Mesothelial cell of epicardium (in vitro differentiated cells): ENCODE data around the gene CERS2. TPM values are rescaled to one million over a fixed set of nuclear protein-coding genes. Genes with fewer than 3 reads are reported as not detected.

Experiments
- DNase-seq, 2 experiments: peaks; one replicate each; pipeline ENCODE4 v3.0.0; 2021; ENCODE audit warnings: low spot score in 2 of 2; ENCODE audit not compliant: unreplicated experiment in 2 of 2
- H3K27ac Mint-ChIP-seq: 2 replicates; pipeline ENCODE4 v1.8.0; 2021; ENCODE audit warnings: mixed read lengths
- H3K27me3 Mint-ChIP-seq: 2 replicates; pipeline ENCODE4 v1.8.0; 2021; ENCODE audit warnings: low read depth, mixed read lengths
- H3K36me3 Mint-ChIP-seq: 2 replicates; pipeline ENCODE4 v1.8.0; 2021; ENCODE audit warnings: mixed read lengths
- H3K4me1 Mint-ChIP-seq: 2 replicates; pipeline ENCODE4 v1.8.0; 2021; ENCODE audit warnings: mixed read lengths
- H3K4me3 Mint-ChIP-seq: 2 replicates; pipeline ENCODE4 v1.8.0; 2021; ENCODE audit warnings: mild to moderate bottlenecking, moderate library complexity, mixed read lengths
- H3K9me3 Mint-ChIP-seq: 2 replicates; pipeline ENCODE4 v1.8.0; 2021; ENCODE audit warnings: mixed read lengths
- CTCF ChIP-seq: fragments of 200-600 bp; sonication (generic); IDR thresholded peaks from one replicate; pipeline ENCODE4 v1.5.0; 2021; ENCODE audit warnings: antibody characterized with exemption; ENCODE audit not compliant: unreplicated experiment
- total RNA-seq: library from RNA; stranded (reverse); gene quantifications from 3 replicates; pipeline ENCODE4 v1.2.1, GENCODE V29; 2021

The CERS2 gene, protein sequence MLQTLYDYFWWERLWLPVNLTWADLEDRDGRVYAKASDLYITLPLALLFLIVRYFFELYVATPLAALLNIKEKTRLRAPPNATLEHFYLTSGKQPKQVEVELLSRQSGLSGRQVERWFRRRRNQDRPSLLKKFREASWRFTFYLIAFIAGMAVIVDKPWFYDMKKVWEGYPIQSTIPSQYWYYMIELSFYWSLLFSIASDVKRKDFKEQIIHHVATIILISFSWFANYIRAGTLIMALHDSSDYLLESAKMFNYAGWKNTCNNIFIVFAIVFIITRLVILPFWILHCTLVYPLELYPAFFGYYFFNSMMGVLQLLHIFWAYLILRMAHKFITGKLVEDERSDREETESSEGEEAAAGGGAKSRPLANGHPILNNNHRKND
- 127 to 137 TPM (median 132 TPM) in 3 replicates for total RNA-seq

DNA sequence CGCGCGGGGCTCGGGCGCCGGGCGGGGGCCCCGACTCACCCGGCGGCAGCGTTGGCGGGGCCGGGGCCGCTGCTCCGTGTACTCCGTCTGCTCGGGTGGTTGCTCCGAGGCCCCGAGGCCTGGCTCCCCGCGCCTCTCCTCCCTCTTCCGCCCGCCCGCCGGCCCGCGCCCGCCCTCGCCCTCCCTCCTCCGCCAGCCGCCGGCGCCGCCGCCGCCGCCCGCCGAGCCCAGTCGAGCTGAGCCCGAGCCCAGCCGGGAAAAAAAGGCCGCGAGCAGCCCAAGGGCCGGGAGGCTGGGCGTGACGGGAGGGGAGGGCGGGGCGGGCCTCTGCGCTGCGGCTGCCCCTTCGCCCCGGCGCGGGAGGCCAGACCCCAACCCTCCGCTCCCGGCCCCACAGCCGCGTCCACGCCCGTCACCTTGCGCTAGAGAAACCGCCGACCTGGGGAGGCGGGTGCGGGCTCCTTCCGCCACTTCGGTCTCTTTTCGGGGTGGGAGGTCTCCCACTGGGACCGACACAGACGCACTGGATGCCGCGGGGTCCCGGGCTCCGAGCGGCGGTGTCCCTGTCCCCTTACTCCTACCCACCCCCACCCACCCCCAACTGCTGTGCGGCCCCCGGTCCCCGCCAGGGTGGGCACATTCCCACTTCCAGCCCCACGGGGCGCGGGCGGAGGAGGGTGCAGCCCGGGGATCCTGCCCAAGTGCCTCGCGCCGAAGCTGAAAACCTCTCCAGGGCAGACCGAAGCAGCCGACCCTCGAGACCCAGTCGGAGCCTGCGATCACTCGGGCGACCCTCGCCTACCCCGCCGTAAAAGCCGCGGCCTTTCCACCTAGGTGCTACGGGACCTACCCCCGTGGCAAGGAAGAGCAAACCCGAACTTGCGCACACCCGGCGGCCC lies at the start of gene CERS2:
Gene CERS2, minus strand, starts transcription at position 256 of the 899 bp plus-strand sequence. CDS start 5,745 bp downstream, outside the sequence.
- peak within 1 kb of the TSS; percentile 80 for H3K4me3 Mint-ChIP-seq
- H3K4me1 Mint-ChIP-seq = peaks cover 39% of the 10 kb centered on the region
- H3K27me3 Mint-ChIP-seq = no peaks in the 10 kb centered on the region
- H3K27ac Mint-ChIP-seq = peak within 1 kb of the TSS; percentile 92
- peak; percentile 80 to 86 for DNase-seq
- TF ChIP-seq CTCF = no peak
- H3K36me3 Mint-ChIP-seq = no peaks in the 10 kb centered on the region
- H3K9me3 Mint-ChIP-seq = no peaks in the 10 kb centered on the region

- Mint-ChIP-seq H3K36me3 (peaks cover 6% of the 10 kb centered on the region), H3K4me1 (peaks cover 26% of the 10 kb centered on the region), H3K4me3 (no peak overlapping the region), H3K9me3 (no peaks in the 10 kb centered on the region), H3K27me3 (no peaks in the 10 kb centered on the region), H3K27ac (peak overlapping the region; percentile 71)
- DNase-seq = no peak
- no peak for TF ChIP-seq CTCF
These were observed 38.9 kb upstream of the CERS2 start for GRCh38 chr1:151013518-151013917.

DNA sequence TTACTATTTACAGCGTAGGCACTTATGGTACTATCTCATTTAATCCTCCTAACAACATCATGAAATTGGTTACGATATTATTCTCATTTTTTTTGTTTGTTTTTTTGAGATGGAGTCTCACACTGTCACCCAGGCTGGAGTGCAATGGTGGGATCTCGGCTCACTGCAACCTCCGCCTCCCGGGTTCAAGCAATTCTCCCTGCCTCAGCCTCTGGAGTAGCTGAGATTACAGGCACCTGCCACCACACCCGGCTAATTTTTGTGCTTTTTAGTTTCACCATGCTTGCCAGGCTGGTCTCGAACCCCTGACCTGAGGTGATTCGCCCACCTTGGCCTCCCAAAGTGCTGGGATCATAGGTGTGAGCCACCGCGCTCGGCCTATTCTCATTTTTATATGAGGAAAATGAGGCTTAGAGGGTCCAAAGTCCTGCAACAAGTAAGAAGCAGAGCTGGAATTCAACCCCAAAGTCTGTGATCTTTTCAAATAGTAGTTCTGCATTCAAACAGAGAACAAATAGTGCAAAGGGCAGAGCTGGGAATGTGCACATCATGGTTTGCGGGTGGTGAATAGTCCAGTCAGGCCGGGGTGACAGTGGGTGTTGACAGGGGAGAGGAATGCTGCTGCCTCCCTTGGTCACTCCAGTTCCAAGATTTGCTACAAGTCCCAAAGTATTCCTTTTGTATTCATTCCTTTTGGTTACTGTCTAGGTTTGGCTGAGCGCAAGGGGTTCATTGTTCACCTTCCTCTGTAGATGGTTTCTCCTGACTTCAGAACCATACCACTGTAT lies 38.2 kb upstream of the CERS2 start:
- no peak overlapping the region for H3K4me3 Mint-ChIP-seq
- H3K36me3 Mint-ChIP-seq = peaks cover 2% of the 10 kb centered on the region
- peak overlapping the region; percentile 71 for H3K27ac Mint-ChIP-seq
- H3K9me3 Mint-ChIP-seq = no peaks in the 10 kb centered on the region
- no peaks in the 10 kb centered on the region for H3K27me3 Mint-ChIP-seq
- no peak for TF ChIP-seq CTCF
- H3K4me1 Mint-ChIP-seq = peaks cover 31% of the 10 kb centered on the region
- no peak for DNase-seq

- no peak for DNase-seq
- TF ChIP-seq CTCF = no peak
- Mint-ChIP-seq H3K4me1 (peaks cover 45% of the 10 kb centered on the region), H3K36me3 (peaks cover 2% of the 10 kb centered on the region), H3K9me3 (no peaks in the 10 kb centered on the region), H3K27ac (peak overlapping the region; percentile 48), H3K27me3 (no peaks in the 10 kb centered on the region), H3K4me3 (no peak overlapping the region)
These were observed 36.7 kb upstream of the CERS2 start for GRCh38 chr1:151011154-151011850.

DNA sequence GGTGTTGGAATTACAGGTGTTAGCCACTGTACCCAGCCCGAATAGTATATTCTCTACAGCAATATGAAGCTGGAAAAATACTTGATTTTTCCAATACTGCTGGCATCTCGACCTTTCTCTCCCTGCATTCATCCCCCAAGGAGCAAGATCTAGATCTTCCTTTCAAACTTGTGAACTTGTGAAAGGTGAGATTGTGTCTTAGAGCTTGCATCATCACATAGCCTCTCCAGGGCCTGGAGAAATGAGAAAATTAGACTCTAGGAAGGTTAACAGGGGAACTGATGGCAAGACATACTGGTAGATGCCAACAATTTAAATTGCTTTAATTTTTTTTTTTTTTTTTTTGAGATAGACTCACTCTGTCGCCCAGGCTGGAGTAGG lies 35.7 kb upstream of the CERS2 start:
- Mint-ChIP-seq H3K4me3 (no peak overlapping the region), H3K4me1 (peaks cover 53% of the 10 kb centered on the region)

More for the DNA sequence above, 35.7 kb upstream of the CERS2 start:
- DNase-seq = no peak
- H3K36me3 Mint-ChIP-seq = peaks cover 2% of the 10 kb centered on the region
- H3K27ac Mint-ChIP-seq = no peak overlapping the region
- H3K9me3 Mint-ChIP-seq = no peaks in the 10 kb centered on the region
- no peak for TF ChIP-seq CTCF
- no peaks in the 10 kb centered on the region for H3K27me3 Mint-ChIP-seq
